MCF 10A (cell line): Measurements from ENCODE around the gene ACE. TPM values are rescaled to one million over a fixed set of nuclear protein-coding genes. Genes with fewer than 3 reads are reported as not detected.

Experiments
- Bru-seq: library from RNA; stranded (reverse); fragments of 400-500 nt; gene quantifications from one replicate; lab custom pipeline; 2021; lab: Mats Ljungman, UMichigan
- BruChase-seq, 2 experiments: library from RNA; stranded (reverse); fragments of 400-500 nt; gene quantifications; one replicate each; lab custom pipeline; 2021; lab: Mats Ljungman, UMichigan
- BruUV-seq: library from RNA; stranded (reverse); fragments of 400-500 nt; replicated peaks from 2 replicates; lab custom pipeline; 2021; lab: Mats Ljungman, UMichigan
- CTCF ChIA-PET: fragments of 300-600 bp; sonication (Branson Sonifier 250); formaldehyde crosslinking; extraction: SDS; loops from one replicate; lab custom pipeline; 2021; ENCODE audit warnings: antibody characterized with exemption, inconsistent platforms; lab: Yijun Ruan, JAX
- POLR2A ChIA-PET: fragments of 300-600, 350-650 bp; sonication (Branson Sonifier 250); formaldehyde crosslinking; extraction: SDS; loops from one replicate; lab custom pipeline; 2020; ENCODE audit warnings: antibody characterized with exemption, inconsistent platforms; lab: Yijun Ruan, JAX
- DNase-seq: peaks from one replicate; pipeline ENCODE4 v3.0.0-alpha.2; 2018; ENCODE audit not compliant: unreplicated experiment
- H3K27ac Mint-ChIP-seq: one replicate; pipeline ENCODE4 v1.8.0; 2022; ENCODE audit warnings: mild to moderate bottlenecking, low read depth, mixed read lengths; ENCODE audit not compliant: unreplicated experiment
- H3K27me3 Mint-ChIP-seq: one replicate; pipeline ENCODE4 v1.8.0; 2022; ENCODE audit warnings: mixed read lengths; ENCODE audit not compliant: insufficient read depth, unreplicated experiment
- H3K36me3 Mint-ChIP-seq: one replicate; pipeline ENCODE4 v1.8.0; 2022; ENCODE audit warnings: mild to moderate bottlenecking, moderate library complexity, mixed read lengths; ENCODE audit not compliant: insufficient read depth, unreplicated experiment
- H3K4me1 Mint-ChIP-seq: one replicate; pipeline ENCODE4 v1.8.0; 2022; ENCODE audit warnings: mixed read lengths; ENCODE audit not compliant: insufficient read depth, unreplicated experiment
- H3K4me3 Mint-ChIP-seq: one replicate; pipeline ENCODE4 v1.8.0; 2022; ENCODE audit warnings: mild to moderate bottlenecking, moderate library complexity, mixed read lengths; ENCODE audit not compliant: unreplicated experiment
- H3K9me3 Mint-ChIP-seq: one replicate; pipeline ENCODE4 v1.8.0; 2022; ENCODE audit warnings: mixed read lengths; ENCODE audit not compliant: unreplicated experiment
- CTCF ChIP-seq: fragments of 200-600 bp; IDR thresholded peaks from one replicate; pipeline ENCODE4 v1.8.0; 2022; ENCODE audit warnings: antibody characterized with exemption, mild to moderate bottlenecking; ENCODE audit not compliant: unreplicated experiment
- intact Hi-C: fragments of 100-400 bp; cut with micrococcal nuclease; formaldehyde crosslinking; loops from 2 replicates; pipeline ENCODE4 v1.14.1; 2022
- long read RNA-seq: library from polyadenylated mRNA; stranded (forward); transcript quantifications from one replicate; pipeline ENCODE4 v2.0.0, GENCODE V29; 2022
- total RNA-seq: library from RNA; stranded (reverse); gene quantifications from 2 replicates; pipeline ENCODE4 v1.2.3, GENCODE V29; 2022

ACE gene
- total RNA-seq (0.30 and 0.39 TPM in 2 replicates), Bru-seq, nascent RNA (not detected), BruChase-seq, experiment 1, labeled RNA remaining after a 6-hour chase (percentile 0 among the genes with signal in this experiment), BruChase-seq, experiment 2, labeled RNA remaining after a 2-hour chase (percentile 8 among the genes with signal in this experiment)
- long read RNA-seq, partial matches to known transcripts, result 0 of 1 reads
- long read RNA-seq, other reads (novel, unspliced or antisense), result 1 of 1 reads

GRCh38 chr17:63476854-63477479 is at the start of gene ACE:
Gene ACE (plus strand): TSS chr17:63477061. CDS start chr17:63477095, 34 bp downstream.
- intact Hi-C loops, result no loop called here
- Mint-ChIP-seq H3K27ac (no peak within 1 kb of the TSS), H3K36me3 (no peaks in the 10 kb centered on the region), H3K9me3 (no peaks in the 10 kb centered on the region), H3K4me3 (peak within 1 kb of the TSS; percentile 63), H3K4me1 (no peaks in the 10 kb centered on the region), H3K27me3 (no peaks in the 10 kb centered on the region)
- CTCF ChIA-PET, result interaction anchor here (1.1 to 6.9 kb wide), 3 partner anchors 13 to 45 kb away, joined by 3 to 216 read pairs (median 62); partner anchors contain the start of gene CYB561
- DNase-seq, result no peak
- TF ChIP-seq CTCF, result no peak
- POLR2A ChIA-PET, result no interaction called here
- no TSS peak for BruUV-seq

GRCh38 chr17:63429766-63430165 is 47.1 kb upstream of the ACE start:
- POLR2A ChIA-PET, result interaction anchor here (1.0 to 1.7 kb wide), 2 partner anchors 16 to 17 kb away, joined by 3 to 4 read pairs; partner anchors contain the start of gene CYB561
- no peaks in the 10 kb centered on the region for H3K27me3 Mint-ChIP-seq
- H3K27ac Mint-ChIP-seq, result no peak overlapping the region
- BruUV-seq, result no TSS peak
- H3K4me3 Mint-ChIP-seq, result no peak overlapping the region
- intact Hi-C loops, result no loop called here
- H3K4me1 Mint-ChIP-seq, result peaks cover 23% of the 10 kb centered on the region
- H3K36me3 Mint-ChIP-seq, result peaks cover 27% of the 10 kb centered on the region
- DNase-seq, result no peak
- no peaks in the 10 kb centered on the region for H3K9me3 Mint-ChIP-seq
- no peak for TF ChIP-seq CTCF
- CTCF ChIA-PET, result interaction anchor here (0.6 to 18.1 kb wide), 6 partner anchors 50 to 758 kb away, joined by 3 to 216 read pairs (median 3); partner anchors contain the start of gene ACE

GRCh38 chr17:63430223-63430622 is 46.6 kb upstream of the ACE start:
- BruUV-seq, result no TSS peak
- no peak for DNase-seq
- H3K36me3 Mint-ChIP-seq, result peaks cover 29% of the 10 kb centered on the region
- intact Hi-C loops, result no loop called here
- peak overlapping the region; percentile 54 for H3K27ac Mint-ChIP-seq
- H3K4me3 Mint-ChIP-seq, result no peak overlapping the region
- ChIA-PET POLR2A (interaction anchor here (1.5 kb wide), 1 partner anchor 16 kb away, joined by 6 read pairs; the partner anchor contains the start of gene CYB561), CTCF (interaction anchor here (0.6 to 18.1 kb wide), 5 partner anchors 49 to 285 kb away, joined by 3 to 216 read pairs (median 3); partner anchors contain the start of gene ACE)
- no peaks in the 10 kb centered on the region for H3K9me3 Mint-ChIP-seq
- TF ChIP-seq CTCF, result no peak
- H3K4me1 Mint-ChIP-seq, result peaks cover 28% of the 10 kb centered on the region
- H3K27me3 Mint-ChIP-seq, result no peaks in the 10 kb centered on the region

GRCh38 chr17:63431618-63431938 is 45.3 kb upstream of the ACE start:
- intact Hi-C loops, result no loop called here
- CTCF ChIA-PET, result interaction anchor here (0.9 to 18.1 kb wide), 3 partner anchors 24 to 181 kb away, joined by 3 to 216 read pairs (median 22); partner anchors contain the start of gene ACE
- peaks cover 36% of the 10 kb centered on the region for H3K36me3 Mint-ChIP-seq
- H3K27ac Mint-ChIP-seq, result no peak overlapping the region
- no peaks in the 10 kb centered on the region for H3K27me3 Mint-ChIP-seq
- no peak for DNase-seq
- H3K9me3 Mint-ChIP-seq, result no peaks in the 10 kb centered on the region
- no peak for TF ChIP-seq CTCF
- BruUV-seq, result no TSS peak
- peaks cover 36% of the 10 kb centered on the region for H3K4me1 Mint-ChIP-seq
- POLR2A ChIA-PET, result interaction anchor here (0.6 to 1.5 kb wide), 4 partner anchors 12 to 430 kb away, joined by 3 to 6 read pairs (median 4); partner anchors contain the start of gene CYB561
- H3K4me3 Mint-ChIP-seq, result no peak overlapping the region
